Stimulated activated naive CD8-positive, alpha-beta T cell treated with anti-CD3 and anti-CD28 coated beads, Interleukin-15, amount 100 ng/mL, for 72 hours (primary cell): ENCODE measurements around the gene SPATA20.

ENCODE experiments used
- ATAC-seq: fragments of 150-1000 bp; cut with Tn5 transposase; 2 replicates; pipeline ENCODE4 v1.10.0; 2021; ENCODE audit warnings: mild to moderate bottlenecking, moderate library complexity
- DNase-seq, 2 donors: peaks; one replicate each; pipeline ENCODE4 v3.0.0; 2021 to 2022
- H3K27ac Mint-ChIP-seq, 2 donors: one replicate each; pipeline ENCODE4 v1.8.0; 2022; ENCODE audit warnings: mild to moderate bottlenecking in 2 of 2, mixed read lengths in 2 of 2, moderate library complexity in 2 of 2
- H3K27me3 Mint-ChIP-seq: one replicate; pipeline ENCODE4 v1.8.0; 2022; ENCODE audit warnings: mixed read lengths
- H3K4me1 Mint-ChIP-seq: one replicate; pipeline ENCODE4 v1.8.0; 2022; ENCODE audit warnings: mild to moderate bottlenecking, mixed read lengths
- H3K4me3 Mint-ChIP-seq, 2 donors: one replicate each; pipeline ENCODE4 v1.8.0; 2022; ENCODE audit warnings: mild to moderate bottlenecking in 2 of 2, mixed read lengths in 2 of 2, moderate library complexity in 1 of 2
- H3K9me3 Mint-ChIP-seq, 2 donors: one replicate each; pipeline ENCODE4 v1.8.0; 2022; ENCODE audit warnings: mixed read lengths in 2 of 2

Gene SPATA20

DNA sequence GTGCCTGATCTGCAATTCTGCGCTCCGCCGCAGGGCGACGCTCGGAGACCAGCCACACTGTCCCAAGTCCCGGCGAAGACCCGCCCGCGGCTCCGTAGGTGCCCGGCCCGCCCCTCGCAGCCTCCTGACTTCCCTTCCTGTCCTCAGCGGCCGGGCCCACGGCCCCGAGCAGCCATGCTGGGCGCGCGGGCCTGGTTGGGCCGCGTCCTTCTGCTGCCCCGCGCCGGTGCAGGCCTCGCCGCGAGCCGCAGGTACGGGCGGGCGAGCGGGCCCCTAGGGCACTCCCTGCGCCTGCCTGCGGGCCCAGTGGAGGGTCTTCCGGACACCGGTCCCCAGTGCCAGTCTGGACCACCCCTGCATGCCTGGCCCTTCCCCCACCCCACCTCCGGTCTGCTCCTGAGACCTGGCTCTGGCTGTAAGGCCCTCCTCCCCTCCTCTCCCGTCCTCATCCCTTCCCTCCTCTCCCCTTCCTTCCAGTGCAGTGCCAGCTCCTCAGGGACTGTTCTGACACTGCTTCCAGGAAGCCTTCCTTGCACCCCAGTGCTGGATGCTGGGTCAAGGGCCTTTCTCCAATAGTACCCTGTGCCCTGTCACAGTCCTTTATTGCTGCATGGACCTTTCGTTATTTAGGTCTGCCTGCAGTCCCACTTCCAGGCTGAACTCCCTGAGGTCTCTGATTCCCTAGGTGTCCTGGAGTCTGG is at the start of gene SPATA20:
TSS of gene SPATA20 (plus strand) at position 140 of the 701 bp plus-strand sequence. CDS start at position 175, 35 bp downstream.
- ATAC-seq = peak; percentile 94
- peak within 1 kb of the TSS; percentile 90 for H3K27ac Mint-ChIP-seq
- DNase-seq = peak; percentile 88 to 92
- H3K27me3 Mint-ChIP-seq = peaks cover 14% of the 10 kb centered on the region
- peak within 1 kb of the TSS; percentile 83 to 88 for H3K4me3 Mint-ChIP-seq
- no peaks in the 10 kb centered on the region for H3K9me3 Mint-ChIP-seq
- peaks cover 18% of the 10 kb centered on the region for H3K4me1 Mint-ChIP-seq

GRCh38 chr17:50498021-50498874 is 48.7 kb upstream of the SPATA20 start:
- DNase-seq (no peak), ATAC-seq (no peak)
- no peak overlapping the region for H3K27ac Mint-ChIP-seq
- H3K9me3 Mint-ChIP-seq = no peaks in the 10 kb centered on the region
- no peak overlapping the region for H3K4me3 Mint-ChIP-seq
- H3K27me3 Mint-ChIP-seq = no peaks in the 10 kb centered on the region
- peaks cover 5% of the 10 kb centered on the region for H3K4me1 Mint-ChIP-seq

GRCh38 chr17:50499270-50499669 is 47.7 kb upstream of the SPATA20 start:
- no peak for ATAC-seq
- Mint-ChIP-seq H3K27ac (no peak overlapping the region), H3K4me3 (no peak overlapping the region), H3K9me3 (no peaks in the 10 kb centered on the region), H3K4me1 (peaks cover 15% of the 10 kb centered on the region), H3K27me3 (no peaks in the 10 kb centered on the region)
- no peak for DNase-seq

GRCh38 chr17:50499721-50500120 is 47.3 kb upstream of the SPATA20 start:
- Mint-ChIP-seq H3K4me3 (no peak overlapping the region), H3K9me3 (no peaks in the 10 kb centered on the region), H3K27ac (no peak overlapping the region), H3K27me3 (no peaks in the 10 kb centered on the region), H3K4me1 (peaks cover 19% of the 10 kb centered on the region)
- ATAC-seq (no peak), DNase-seq (no peak)

- no peak for DNase-seq
- H3K27ac Mint-ChIP-seq = no peak overlapping the region
- no peaks in the 10 kb centered on the region for H3K27me3 Mint-ChIP-seq
- peaks cover 22% of the 10 kb centered on the region for H3K4me1 Mint-ChIP-seq
- no peaks in the 10 kb centered on the region for H3K9me3 Mint-ChIP-seq
- no peak overlapping the region for H3K4me3 Mint-ChIP-seq
- ATAC-seq = no peak
These were observed 45.9 kb upstream of the SPATA20 start for GRCh38 chr17:50501054-50501453.

DNA sequence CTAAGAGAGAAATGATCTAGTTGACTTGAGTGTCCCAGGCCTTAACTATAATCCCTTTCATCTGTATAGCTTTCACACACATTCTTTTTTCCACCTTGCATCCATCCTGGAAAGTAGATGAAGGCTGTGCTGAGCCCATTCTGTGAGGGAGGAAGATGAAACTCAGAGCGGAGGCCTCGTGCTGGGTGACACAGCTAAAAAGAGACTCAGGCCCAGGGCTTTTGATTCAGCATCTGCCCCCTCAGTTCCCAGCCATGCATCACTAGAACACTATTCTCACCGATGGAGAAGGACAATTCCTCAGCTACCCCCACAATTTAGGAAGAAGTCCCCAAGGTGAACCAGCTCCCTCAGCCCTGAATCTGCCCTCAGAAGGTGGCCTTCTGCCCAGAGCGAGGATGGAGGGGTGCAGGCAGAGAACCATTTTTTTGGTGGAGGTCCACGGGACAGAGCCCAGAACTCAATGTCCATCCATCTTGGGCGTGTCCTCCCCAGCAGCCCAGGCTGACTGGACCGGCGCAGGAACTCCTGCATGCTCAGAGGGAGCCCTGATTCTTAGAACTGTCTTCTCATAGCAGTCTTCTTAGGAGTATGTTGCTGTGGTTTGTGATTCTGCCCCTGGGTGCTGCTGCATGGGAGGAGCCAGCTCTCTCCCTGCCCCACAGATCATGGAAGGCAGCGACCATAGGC is 44.5 kb upstream of the SPATA20 start:
- DNase-seq = no peak
- Mint-ChIP-seq H3K27ac (no peak overlapping the region), H3K27me3 (no peaks in the 10 kb centered on the region), H3K9me3 (no peaks in the 10 kb centered on the region), H3K4me1 (peaks cover 23% of the 10 kb centered on the region), H3K4me3 (no peak overlapping the region)
- ATAC-seq = no peak

DNA sequence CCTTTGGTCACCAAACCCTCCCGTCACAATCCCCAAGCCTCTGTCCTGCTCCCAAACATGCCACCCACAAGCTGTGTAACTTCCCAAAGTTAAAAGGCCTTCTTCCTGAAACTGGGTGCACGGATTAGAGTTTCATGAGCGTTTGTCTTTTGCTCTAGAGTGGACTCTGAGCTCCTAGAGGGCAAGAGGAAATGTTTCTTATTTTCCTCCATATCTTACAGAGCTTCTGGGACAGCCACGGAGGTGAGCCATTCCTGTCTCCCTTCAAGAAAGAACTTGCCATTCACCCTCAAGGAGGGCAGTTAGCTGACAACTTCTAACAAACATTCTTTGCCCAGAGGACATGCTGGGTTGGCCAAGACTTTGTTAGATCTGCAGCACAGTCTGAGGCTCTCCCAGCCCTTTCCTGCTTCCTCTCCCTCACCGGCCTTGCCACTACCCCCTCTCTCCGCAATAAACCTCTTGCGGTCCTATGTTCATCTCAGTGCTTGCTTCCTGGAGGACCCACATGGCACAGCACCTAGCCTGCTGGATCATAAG is 41.3 kb upstream of the SPATA20 start:
- no peaks in the 10 kb centered on the region for H3K27me3 Mint-ChIP-seq
- ATAC-seq (no peak), DNase-seq (no peak)
- H3K4me1 Mint-ChIP-seq = peaks cover 50% of the 10 kb centered on the region
- no peak overlapping the region for H3K4me3 Mint-ChIP-seq
- no peak overlapping the region for H3K27ac Mint-ChIP-seq
- H3K9me3 Mint-ChIP-seq = no peaks in the 10 kb centered on the region

DNA sequence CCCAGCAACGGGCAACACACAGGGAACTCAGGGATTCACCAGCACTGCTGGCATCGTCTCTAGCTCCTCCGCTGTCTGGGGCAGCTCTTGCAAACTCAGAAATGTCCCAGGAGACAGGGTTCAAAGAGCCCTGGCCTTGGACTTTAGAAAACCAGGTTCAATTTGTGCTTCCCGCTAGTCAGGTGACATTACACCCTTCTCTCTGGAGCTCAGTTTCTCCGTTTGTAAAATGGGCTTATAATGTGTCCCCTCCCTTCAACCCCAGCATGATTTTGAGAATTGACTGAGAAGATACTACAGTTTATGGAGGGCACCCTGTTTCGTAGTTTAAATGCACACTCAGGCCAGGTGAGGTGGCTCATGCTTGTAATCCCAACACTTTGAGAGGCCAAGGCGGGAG is 40.7 kb upstream of the SPATA20 start:
- Mint-ChIP-seq H3K27ac (no peak overlapping the region), H3K4me1 (peaks cover 56% of the 10 kb centered on the region), H3K27me3 (no peaks in the 10 kb centered on the region), H3K4me3 (no peak overlapping the region), H3K9me3 (no peaks in the 10 kb centered on the region)
- no peak for DNase-seq
- no peak for ATAC-seq

GRCh38 chr17:50507871-50508572 is 39.0 kb upstream of the SPATA20 start, which contains the start of gene MYCBPAP:
Gene MYCBPAP (plus strand): TSS chr17:50508439. CDS start chr17:50508675, 236 bp downstream.
- H3K27me3 Mint-ChIP-seq = no peaks in the 10 kb centered on the region
- peak; percentile 81 to 84 for DNase-seq
- peaks cover 64% of the 10 kb centered on the region for H3K4me1 Mint-ChIP-seq
- peak; percentile 78 for ATAC-seq
- H3K9me3 Mint-ChIP-seq = no peaks in the 10 kb centered on the region
- H3K27ac Mint-ChIP-seq = peak within 1 kb of the TSS; percentile 92 to 94
- peak within 1 kb of the TSS; percentile 95 for H3K4me3 Mint-ChIP-seq

DNA sequence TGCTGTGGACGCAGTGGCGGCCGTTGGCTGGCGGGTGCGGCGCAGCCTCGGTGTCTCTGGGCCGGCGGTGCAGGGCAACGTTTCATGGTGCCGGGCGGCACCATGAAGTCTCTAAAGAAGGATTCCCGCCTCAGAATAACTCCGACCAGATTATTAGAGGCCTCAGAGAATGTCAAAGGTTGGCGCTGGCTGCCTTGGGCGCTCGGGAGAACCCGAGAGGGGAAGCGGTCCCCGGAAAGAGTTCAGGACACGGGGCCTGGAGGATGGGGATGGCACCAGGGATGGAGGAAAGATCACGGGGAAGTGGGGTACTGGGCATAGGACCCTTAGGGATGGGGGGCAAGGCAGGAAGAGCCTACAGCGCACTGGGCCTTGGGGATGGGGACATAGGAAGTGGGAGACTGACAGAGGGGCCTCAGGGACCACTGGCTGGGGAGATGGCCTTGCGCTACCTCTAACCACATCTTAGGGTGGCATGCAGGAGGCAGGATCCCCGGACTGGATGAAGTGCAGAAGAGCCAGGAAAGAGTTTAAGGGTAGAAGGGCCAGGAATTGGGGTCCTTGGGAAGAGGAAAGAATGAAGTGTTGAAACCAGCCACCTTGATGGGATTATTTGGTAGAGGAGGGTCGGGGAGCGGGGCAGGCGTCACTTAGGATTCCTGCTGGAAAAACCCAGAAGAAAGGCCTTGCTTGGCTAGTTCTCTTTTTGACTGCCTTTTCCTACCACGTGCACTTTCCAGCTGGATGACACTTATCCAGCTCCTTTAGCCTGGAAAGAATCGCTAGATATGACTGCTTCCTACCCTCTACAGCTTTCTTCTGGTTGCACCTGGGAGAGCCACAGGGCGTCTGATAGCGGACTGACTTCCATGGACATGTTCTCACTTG is 38.2 kb upstream of the SPATA20 start:
- H3K4me1 Mint-ChIP-seq = peaks cover 59% of the 10 kb centered on the region
- ATAC-seq (no peak), DNase-seq (no peak)
- H3K9me3 Mint-ChIP-seq = no peaks in the 10 kb centered on the region
- peak overlapping the region; percentile 95 for H3K4me3 Mint-ChIP-seq
- peak overlapping the region; percentile 60 to 92 for H3K27ac Mint-ChIP-seq
- no peaks in the 10 kb centered on the region for H3K27me3 Mint-ChIP-seq

- Mint-ChIP-seq H3K4me3 (peak overlapping the region; percentile 9 to 27), H3K27me3 (no peaks in the 10 kb centered on the region), H3K4me1 (peaks cover 48% of the 10 kb centered on the region), H3K27ac (peak overlapping the region in 1 of 2 donors; percentile 81), H3K9me3 (no peaks in the 10 kb centered on the region)
- ATAC-seq = peak; percentile 87
- DNase-seq = peak; percentile 43 to 73
These were observed 35.9 kb upstream of the SPATA20 start for GRCh38 chr17:50511058-50511457.

GRCh38 chr17:50513495-50513894 is 33.5 kb upstream of the SPATA20 start:
- Mint-ChIP-seq H3K27me3 (no peaks in the 10 kb centered on the region), H3K4me1 (peaks cover 40% of the 10 kb centered on the region), H3K4me3 (no peak overlapping the region), H3K27ac (no peak overlapping the region), H3K9me3 (no peaks in the 10 kb centered on the region)
- ATAC-seq (no peak), DNase-seq (no peak)

GRCh38 chr17:50514388-50514787 is 32.6 kb upstream of the SPATA20 start:
- Mint-ChIP-seq H3K27ac (no peak overlapping the region), H3K9me3 (no peaks in the 10 kb centered on the region), H3K4me1 (peaks cover 31% of the 10 kb centered on the region), H3K27me3 (no peaks in the 10 kb centered on the region), H3K4me3 (no peak overlapping the region)
- no peak for DNase-seq
- no peak for ATAC-seq
